Activated gamma-delta T cell treated with anti-CD3 and anti-CD28 coated beads, Interleukin-2, amount 50 U/mL, for 16 hours (primary cell): ENCODE measurements around the gene PKP2.
"Not testable (repeated sequence)": the region's sequence is repeated elsewhere in the genome, so short reads cannot be mapped to it uniquely, and the experiment has no call there.

ENCODE experiments used
- DNase-seq: peaks from one replicate; pipeline ENCODE4 v3.0.0-alpha.2; 2020; ENCODE audit warnings: low read depth

Gene PKP2

DNA sequence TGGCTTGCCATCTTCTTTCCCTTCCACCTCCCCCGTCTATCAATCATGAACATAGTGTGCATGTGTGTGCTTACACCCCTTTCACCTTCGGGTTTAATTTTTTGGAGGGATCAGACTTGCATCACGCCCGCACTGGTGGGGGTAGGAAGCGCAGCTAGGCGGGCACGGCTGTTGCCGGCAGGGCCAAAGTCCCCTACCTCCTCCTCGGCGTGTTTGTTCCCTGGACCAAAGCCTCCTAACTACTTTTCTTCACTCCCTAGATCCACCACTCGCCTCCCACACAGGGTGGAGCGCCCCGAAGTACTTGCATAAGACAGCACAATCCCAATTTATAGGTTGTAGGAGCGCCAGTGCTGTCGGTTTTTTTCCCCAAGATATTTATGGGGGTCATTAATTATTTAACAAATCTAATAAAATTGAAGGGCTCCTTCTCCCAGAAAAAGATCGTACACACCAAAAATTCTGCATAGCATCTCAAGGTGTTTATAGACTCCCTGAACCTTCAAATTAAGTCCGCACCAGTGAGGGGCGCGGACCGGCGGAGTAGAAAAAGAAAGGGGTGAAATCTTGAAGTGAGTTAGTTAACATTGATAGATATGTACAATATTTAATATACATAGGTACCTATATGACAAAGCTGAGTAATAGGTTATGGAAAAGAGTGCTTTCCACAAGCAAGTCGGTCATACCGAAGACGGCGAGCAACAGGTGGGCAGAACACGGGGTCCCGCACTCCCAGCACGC lies 717 bp downstream of the PKP2 start:
- no peak for DNase-seq

DNA sequence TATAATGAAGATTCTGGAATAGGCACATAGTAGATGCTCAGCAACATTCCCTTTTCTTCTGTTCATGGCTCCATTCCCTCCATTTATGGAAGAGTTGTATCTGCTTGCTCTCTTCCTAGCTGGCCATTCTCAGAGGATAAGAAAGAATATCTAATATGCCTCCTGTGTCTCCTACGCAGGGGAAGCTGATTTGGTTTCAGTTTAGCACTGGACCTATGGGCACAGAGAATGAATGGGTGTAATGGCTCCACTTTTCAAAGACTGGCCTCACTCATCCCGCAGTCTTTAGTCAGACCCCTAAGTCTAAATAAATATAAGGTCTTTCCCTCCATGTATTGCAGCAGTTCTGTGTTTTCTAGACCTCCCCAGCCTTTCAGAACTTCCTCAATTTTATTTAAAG lies 2.0 kb downstream of the PKP2 start:
- no peak for DNase-seq

DNA sequence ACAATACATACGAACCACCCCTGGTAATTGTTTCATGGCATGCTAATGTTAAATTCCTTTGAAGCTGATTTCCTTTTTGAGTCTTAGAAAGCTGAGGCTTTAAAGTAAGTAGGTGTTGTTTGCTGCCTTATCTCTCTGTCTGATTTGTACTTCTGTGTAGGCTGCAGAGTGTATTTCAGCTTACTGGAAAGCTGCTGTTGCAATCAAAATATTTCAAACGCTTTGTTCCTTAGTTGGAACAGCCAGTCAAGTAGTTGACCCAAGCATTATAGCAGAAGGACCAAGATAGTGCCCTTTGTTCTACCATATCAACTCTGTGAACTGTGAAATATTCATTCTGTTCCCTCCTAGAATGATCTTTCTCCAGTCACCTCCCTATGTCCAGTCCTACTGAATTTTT lies 3.1 kb downstream of the PKP2 start:
- no peak for DNase-seq

DNA sequence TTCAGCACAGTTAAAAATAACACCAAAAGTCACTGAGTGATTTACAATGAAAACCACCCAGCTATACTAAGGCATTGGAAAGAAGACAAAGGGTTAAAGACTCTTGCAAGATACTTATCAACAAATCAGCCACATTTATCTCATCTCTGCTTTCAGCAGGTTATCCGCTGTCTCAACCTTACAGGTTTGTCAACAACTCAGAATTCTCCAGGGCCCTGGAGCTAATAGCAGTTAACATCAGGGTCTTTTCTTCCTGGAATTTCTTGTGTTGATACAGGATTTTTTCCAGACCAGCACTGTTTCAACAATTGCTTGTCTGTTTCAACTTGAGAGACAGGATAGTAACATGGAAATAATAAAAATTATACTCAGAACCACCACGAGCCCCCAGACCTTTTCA lies 3.5 kb downstream of the PKP2 start:
- no peak for DNase-seq

DNA sequence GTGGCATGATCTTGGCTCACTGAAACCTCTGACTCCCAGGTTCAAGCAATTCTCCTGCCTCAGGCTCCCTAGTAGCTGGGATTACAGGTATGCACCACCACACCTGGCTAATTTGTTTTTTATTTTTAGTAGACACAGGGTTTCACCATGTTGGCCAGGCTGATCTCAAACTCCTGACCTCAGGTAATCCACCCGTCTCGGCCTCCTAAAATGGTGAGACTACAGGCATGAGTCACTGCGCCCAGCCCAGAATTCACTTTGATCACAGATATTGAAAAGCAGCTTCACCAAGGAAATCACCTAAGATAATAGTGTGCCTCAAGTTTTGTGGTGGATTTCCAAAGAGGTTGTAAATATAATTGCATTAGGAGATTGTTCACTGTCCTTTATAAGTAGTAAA lies 4.2 kb downstream of the PKP2 start:
- DNase-seq: not testable (repeated sequence)

DNA sequence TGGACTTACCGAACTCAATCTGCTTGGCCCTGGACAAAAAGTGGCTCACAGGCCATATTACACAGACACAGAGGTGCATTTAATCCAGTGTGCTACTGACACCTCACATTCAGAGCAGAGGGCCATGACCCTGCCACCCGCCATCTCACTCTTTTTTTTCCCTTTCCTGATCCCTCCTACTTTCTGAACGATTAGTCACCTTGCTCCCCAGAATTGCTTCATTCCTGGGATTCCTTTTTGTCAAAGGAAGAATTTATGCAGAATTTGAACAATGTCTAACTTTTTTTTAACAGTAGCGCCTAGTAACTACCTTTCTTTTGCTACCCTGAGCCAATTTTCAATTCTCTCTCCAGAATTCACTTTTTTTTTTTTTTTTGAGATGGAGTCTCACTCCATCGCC lies 4.6 kb downstream of the PKP2 start:
- DNase-seq: no peak

DNA sequence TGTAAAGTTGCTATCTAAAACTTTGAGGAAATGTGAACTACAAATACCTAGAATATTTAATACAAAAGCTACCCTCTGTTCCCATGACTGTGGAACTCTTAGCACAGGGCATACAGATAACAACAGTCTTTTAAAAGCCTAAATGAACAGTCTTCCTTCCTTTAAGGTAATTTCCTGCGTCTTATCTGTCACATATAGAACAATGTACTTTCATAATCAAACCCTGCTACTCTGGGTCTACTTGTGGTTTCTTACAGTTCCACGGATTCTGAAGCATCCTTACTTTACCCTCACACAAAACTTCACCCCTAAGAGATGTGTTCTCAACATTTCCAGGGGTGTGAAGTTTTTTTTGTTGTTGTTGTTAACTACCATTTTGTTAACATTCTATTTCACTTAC lies 5.1 kb downstream of the PKP2 start:
- no peak for DNase-seq

DNA sequence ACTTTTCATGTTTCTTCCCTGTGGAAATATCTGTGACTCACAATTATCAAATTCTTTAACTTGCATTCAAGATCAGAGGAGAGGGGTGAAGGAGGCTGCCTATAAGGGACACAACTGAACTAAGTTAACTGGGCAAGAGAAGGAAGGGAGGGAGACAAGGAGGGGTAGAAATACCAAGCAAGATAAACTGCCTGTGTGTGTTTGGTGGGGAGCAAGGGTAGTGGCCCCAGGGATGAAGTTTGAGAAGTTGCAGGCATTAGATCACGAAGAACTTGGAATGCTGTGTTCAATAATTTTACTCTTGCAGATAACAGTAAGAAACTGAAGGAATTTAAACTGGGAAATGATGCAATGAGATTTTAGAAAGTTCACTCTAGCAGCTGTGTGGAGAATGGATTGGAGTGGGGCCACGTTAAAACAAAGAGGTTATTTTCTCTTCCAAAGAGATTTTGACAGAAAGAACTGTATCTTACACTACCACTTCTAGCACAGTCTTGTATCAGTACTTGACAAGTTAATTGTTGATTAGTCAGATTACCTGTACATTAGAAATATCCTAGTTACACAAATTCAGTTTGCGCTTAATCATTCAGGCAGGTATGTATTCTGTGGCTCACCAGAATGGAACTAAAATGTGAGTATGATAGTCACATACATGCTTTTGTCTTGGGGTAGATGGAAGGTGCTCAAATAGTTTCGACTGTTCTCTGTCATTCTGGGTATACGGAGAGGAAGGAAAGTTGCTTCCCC lies 7.4 kb downstream of the PKP2 start:
- DNase-seq: no peak

DNA sequence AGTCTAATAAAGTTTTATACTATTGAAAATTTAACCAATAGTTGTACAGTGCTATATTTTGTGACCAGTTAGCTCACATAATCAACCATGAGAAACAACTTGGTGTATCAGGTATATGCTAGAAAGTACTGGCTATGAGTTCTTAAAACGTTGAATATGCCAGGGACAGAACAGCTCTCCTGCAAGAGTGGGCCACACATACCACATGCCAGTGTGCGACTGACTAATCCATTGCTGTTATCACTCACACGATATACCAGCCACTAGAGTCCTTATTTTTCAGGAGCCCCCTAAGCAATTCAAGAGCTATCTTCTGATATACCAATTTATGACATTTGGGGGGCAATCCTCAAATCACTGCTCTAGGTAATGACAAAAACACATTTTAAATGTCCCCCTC lies 9.5 kb downstream of the PKP2 start:
- no peak for DNase-seq

DNA sequence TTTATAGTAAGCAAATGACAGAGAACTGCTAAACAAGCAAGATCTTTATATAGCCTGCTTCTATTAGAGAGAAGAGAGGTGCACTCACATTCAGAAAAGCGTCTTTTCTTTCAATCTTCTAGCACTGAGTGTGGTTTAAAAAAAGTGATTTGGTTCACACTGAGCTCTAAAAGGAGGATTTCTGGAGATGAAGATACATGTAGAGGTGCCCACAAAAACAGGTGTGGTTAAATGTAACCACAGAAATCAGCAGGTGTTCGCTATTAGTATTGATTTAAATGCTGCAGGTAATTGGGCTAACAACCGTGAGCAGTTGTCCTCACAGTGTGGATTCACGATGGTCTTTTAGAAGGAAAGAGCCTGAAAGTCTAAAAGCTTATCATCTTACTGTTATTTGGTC lies 10.7 kb downstream of the PKP2 start:
- no peak for DNase-seq

DNA sequence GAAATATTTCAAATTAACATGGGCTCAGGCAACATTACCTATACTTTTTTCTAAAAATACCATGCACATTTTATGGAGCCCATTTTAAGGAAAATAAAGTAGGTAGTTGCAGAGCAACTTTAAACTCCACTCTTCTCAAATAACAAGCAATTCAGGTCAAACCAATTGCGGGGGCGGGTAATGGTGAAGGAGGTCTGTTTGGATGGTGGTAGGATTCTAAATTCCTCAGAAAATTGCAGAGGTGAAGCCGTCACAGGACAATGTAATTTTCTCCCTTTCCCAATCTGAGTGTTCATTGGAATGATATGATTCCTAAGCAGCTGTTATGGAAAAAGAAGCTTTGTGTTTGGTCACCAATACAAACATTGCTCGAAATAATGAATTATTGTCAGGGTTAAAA lies 11.6 kb downstream of the PKP2 start:
- DNase-seq: no peak

DNA sequence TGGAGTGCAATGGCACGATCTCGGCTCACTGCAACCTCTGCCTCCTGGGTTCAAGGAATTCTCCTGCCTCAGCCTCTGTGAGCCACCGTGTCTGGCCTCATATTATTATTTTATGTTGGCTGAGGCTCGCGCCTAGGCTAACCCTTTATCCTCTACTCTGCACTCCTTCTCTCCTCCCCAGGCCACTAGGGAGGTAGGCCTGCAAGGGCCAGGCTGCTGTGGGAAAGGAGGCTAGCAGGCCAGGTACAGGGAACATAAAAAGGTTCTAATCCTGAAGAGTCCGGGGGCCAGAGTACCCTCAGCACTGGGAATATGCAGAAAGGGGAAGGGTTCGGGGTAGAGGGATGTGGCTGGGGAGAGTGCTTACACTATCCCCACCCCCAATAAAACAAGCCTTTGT lies 14.9 kb downstream of the PKP2 start:
- no peak for DNase-seq

DNA sequence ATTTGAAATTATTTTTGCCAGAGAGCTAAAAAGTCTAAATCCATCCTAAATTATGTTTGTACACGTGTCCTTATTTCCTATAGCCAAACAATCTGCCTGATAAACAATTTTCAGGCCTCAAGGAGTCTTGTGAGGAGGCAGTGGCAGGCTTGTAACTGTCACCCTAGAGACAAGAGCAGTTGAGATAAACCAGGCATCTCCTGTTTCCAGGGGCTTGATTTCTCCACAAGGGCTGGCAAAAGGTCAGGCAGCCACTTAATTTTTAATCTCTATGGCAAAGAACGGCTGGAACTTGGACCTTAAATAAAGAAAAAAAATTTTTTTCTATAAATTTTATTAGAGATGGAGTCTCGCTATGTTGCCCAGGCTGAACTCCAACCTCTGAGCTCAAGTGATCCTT lies 15.5 kb downstream of the PKP2 start:
- DNase-seq: no peak

DNA sequence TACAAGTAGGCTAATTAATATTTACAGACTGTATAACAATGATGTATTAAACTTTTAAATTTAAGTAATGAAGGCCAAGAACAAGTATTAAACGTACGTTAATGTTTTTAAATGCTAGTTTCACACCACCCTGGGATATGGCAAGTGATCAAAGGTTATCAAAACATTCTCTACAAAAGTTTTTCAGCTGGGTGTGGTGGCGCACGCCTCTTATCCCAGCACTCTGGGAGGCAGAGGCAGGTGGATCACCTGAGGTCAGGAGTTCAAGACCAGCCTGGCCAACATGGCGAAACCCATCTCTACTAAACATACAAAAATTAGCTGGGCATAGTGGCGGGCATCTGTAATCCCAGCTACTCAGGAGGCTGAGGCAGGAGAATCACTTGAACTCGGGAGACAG lies 17.5 kb downstream of the PKP2 start:
- not testable (repeated sequence) for DNase-seq

DNA sequence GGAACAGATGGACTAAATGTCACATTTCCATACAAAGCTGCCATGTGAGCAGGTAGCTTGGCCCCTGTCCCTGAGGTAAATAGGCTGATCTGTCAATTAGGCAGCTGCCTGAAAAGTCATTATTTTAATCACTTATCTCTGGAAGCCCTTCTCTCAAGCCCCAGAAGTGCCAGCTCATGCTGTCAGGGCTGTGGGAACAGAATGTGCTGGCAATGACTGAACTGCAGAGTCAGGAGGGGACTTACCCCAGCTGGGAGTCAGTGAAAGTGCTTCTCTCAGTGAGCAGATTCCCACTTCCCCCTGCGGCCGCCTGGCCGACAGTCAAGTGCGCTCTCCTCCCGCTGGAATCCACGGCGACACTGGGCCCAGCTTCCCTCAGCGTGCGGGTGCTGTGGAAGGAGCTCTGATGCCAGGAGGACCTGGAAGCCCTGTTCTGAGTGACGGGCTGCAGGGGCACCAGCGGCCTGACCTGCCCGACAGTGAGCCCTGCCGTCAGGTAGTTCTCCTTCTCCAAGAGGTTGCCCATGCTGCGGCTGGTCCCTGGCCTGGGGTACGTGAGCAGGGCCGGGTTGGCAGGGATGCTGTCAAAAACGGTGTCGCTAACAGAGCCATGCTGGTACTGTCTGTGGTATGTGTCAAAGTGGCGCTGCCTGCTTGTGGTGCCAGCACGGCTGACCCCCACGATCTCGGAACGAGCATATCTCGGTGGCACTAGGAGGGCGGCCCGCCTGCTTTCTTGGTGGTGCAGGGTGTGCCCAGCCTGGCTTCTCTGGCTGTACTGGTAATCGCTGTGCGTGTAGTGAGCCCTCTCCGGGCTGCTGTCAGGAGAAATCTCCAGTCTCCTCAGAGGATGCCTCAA lies 18.7 kb downstream of the PKP2 start:
- DNase-seq: no peak

DNA sequence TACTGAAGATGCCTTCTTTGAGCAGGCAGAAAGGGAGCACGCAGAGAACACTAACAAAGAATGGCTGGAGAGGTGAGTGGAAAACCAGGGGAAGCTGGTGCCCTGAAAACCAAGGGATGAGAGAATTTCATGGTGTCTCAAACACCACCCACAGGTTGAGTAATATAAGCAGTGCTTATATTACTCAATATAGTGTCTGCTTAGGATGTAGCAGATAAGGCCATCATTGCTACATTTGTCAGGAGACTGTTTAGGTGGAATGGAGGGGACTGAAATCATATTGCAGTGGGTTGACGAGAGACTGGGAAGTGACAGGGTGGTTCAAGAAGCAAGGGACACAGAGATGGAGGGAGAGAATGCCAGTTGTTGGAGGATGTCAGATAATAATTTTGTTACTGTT lies 20.6 kb downstream of the PKP2 start:
- DNase-seq: no peak

DNA sequence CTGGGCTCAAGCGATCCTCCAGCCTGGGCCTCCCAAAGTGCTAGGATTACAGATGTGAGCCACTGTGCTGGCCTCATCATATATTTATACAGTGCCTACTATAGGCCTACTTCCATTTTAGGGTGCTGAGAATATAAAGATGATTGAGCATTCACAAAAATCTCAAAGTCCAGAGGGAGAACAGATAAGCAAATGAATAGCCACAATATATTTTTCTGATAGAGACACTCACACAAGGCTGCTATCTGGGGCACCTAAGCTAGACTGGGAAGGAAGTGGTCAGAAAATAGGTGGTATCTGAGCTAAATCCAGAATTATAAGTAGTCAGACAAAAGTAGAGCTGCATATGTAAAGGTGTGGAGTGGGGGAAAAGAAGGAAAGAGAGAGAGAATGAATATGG lies 21.6 kb downstream of the PKP2 start:
- DNase-seq: no peak

DNA sequence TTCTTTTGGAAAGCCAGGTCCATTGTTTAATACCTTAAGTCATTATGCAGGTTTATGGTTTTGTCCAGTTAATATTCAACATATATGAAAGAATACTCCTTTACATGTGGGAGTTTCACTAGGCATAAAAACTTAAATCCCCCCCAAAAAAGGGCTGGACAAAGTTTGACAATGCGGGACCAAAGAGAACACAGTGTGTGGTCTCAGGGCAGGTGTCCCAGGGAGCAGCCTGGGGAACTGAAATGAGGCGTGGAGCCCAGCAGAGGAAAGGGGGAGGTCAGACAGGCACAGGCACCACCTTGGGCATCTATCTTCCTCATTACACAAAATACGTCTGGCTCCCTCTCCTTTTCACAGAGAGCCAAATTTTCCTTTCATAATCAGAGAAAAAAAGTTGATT lies 22.5 kb downstream of the PKP2 start:
- DNase-seq: no peak

DNA sequence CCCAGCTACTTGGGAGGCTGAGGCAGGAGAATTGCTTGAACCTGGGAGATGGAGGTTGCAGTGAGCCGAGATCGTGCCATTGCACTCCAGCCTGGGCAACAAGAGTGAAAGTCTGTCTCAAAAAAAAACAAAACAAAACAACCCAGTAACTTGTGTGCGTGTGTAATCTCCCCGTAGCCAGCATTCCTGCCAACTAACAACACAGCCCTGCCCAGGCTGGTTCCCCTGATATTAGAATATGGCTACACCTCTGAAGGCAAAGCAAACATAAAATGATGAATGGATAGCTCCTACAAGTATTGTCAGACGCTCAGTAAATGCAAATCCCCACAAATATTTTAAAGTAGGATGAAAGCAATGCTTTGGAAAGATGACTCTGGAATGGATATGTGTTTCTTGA lies 24.2 kb downstream of the PKP2 start:
- DNase-seq: not testable (repeated sequence)

DNA sequence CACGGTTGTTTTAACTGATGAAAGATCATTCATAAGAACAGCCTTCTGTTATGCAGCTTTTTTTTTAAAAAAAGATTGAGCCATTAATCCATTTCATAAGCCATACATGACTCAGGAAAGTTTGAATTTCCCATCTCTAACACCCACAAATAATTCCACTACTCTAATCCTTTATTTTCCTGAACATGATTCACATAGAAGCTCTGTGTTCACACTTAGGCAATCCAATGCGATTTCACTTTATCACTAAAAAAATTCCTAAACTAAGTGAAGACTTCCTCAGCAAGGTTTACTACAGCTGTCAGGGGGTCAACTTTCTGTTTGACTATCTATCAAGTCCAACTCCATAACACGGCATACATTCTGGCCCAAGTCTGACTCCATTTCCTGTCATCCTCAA lies 25.9 kb downstream of the PKP2 start:
- no peak for DNase-seq

DNA sequence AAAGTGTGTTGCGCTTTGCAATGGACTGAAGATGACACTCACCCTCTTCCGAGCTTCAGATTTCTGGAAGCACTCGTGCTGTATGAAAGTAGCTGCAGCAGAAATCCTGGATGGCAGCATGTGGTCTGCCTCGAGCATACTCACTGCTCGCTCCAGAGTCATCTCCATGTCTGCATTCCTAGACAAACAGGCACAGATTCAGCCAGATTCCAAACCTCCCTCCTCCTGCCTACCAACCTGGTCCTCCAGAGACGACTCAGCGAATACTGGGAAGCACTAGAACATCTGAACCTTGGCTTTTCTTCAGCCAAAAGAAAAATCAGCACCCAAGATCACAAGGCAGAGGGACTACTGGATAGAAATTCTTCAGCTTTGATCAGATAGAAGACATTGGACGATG lies 27.7 kb downstream of the PKP2 start:
- DNase-seq: no peak

DNA sequence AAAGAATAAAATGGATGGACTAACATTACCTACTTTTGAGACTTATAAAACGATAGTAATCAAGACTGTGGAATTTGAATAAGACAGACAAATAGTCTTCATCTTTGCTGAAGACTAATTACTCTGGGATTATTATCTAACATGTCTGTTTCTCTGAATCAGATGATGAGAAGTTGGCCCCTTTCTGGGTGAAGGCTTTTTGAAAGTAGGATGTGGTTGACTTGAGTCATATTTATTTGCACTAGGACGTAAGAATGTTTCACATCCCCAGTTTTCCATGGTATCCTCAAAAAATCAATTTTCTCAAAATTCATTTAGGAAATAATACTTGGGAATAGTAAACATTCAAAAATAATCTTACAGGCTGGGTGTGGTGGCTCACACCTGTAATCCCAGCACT lies 31.8 kb downstream of the PKP2 start:
- no peak for DNase-seq

DNA sequence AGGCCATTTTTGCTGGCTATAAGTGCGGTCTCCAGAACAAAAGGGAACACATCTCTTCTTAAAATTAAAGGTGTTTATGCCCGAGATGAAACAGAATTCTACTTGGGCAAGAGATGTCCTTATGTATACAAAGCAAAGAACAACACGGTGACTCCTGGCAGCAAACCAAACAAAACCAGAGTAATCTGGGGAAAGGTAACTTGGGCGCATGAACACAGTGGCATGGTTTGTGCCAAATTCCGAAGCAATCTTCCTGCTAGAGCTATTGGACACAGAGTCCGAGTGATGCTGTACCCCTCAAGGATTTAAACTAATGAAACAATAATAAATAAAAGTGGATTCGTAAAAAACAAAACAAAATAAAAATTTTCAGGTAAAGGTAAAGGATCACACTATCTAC lies 33.4 kb downstream of the PKP2 start:
- no peak for DNase-seq
